HG03025 (cell line): ENCODE results near the gene TMCO4.

Experiments
- ATAC-seq: cut with Tn5 transposase; IDR thresholded peaks from one replicate; pipeline ENCODE4 v1.9.1; 2021; ENCODE audit warnings: mild to moderate bottlenecking, moderate library complexity; ENCODE audit not compliant: unreplicated experiment, low FRiP score

TMCO4 gene

GRCh38 chr1:19662313-19662712 lies 137.4 kb downstream of the TMCO4 start:
- ATAC-seq, result no peak

GRCh38 chr1:19661721-19662228 lies 137.9 kb downstream of the TMCO4 start:
- no peak for ATAC-seq

GRCh38 chr1:19658186-19658585 lies 141.5 kb downstream of the TMCO4 start:
- no peak for ATAC-seq

GRCh38 chr1:19657511-19657910 lies 142.2 kb downstream of the TMCO4 start:
- ATAC-seq, result no peak

- ATAC-seq, result no peak
Observed at GRCh38 chr1:19656780-19657466, 142.8 kb downstream of the TMCO4 start.

- ATAC-seq, result no peak
Observed at GRCh38 chr1:19656134-19656779, 143.5 kb downstream of the TMCO4 start.

- ATAC-seq, result no peak
Observed at GRCh38 chr1:19655718-19656080, 144.0 kb downstream of the TMCO4 start.

GRCh38 chr1:19654886-19655717 lies 144.6 kb downstream of the TMCO4 start:
- no peak for ATAC-seq

- no peak for ATAC-seq
Observed at GRCh38 chr1:19654386-19654785, 145.3 kb downstream of the TMCO4 start.

- ATAC-seq, result no peak
Observed at GRCh38 chr1:19651141-19651737, 148.5 kb downstream of the TMCO4 start.

- no peak for ATAC-seq
Observed at GRCh38 chr1:19650416-19651140, 149.1 kb downstream of the TMCO4 start.

- no peak for ATAC-seq
Observed at GRCh38 chr1:19648689-19649088, 151.0 kb downstream of the TMCO4 start.

- ATAC-seq, result no peak
Observed at GRCh38 chr1:19648239-19648638, 151.5 kb downstream of the TMCO4 start.

- ATAC-seq, result no peak
Observed at GRCh38 chr1:19647643-19648042, 152.1 kb downstream of the TMCO4 start.

- no peak for ATAC-seq
Observed at GRCh38 chr1:19646377-19647319, 153.1 kb downstream of the TMCO4 start.

- ATAC-seq, result no peak
Observed at GRCh38 chr1:19645411-19646251, 154.1 kb downstream of the TMCO4 start.

GRCh38 chr1:19644681-19645410 lies 154.9 kb downstream of the TMCO4 start:
- ATAC-seq, result no peak

- no peak for ATAC-seq
Observed at GRCh38 chr1:19644395-19644680, 155.4 kb downstream of the TMCO4 start.
